IMR-90 (cell line): ENCODE results near the gene SDS. TPM values are rescaled to one million over a fixed set of nuclear protein-coding genes. Genes with fewer than 3 reads are reported as not detected.

ENCODE experiments used
- ATAC-seq: fragments of 200-7000 bp; cut with Tn5 transposase; 2 replicates; pipeline ENCODE4 v1.9.1; 2020; ENCODE audit warnings: low read depth, mild to moderate bottlenecking, moderate library complexity
- BruUV-seq: library from RNA; stranded (reverse); fragments of 400-500 nt; replicated peaks from 2 replicates; lab custom pipeline; 2021; lab: Mats Ljungman, UMichigan
- CTCF ChIA-PET: fragments of 300-600 bp; formaldehyde crosslinking; extraction: SDS; loops from one replicate; lab custom pipeline; 2021; ENCODE audit warnings: antibody characterized with exemption; lab: Yijun Ruan, JAX
- POLR2A ChIA-PET: fragments of 300-600 bp; sonication (Branson Sonifier 250); formaldehyde crosslinking; loops from one replicate; lab custom pipeline; 2022; ENCODE audit warnings: antibody characterized with exemption; ENCODE audit not compliant: unreplicated experiment; lab: Charles Lee
- DNase-seq: peaks from one replicate; pipeline ENCODE4 v3.0.0; 2013
- H2AFZ ChIP-seq: replicated peaks from 2 replicates; pipeline ENCODE3; 2013; ENCODE audit warnings: low read length, mild to moderate bottlenecking; ENCODE audit not compliant: poor library complexity
- H2AK5ac ChIP-seq: 2 replicates; pipeline ENCODE4 v1.6.1; 2013; ENCODE audit warnings: low read depth, low read length, inconsistent platforms
- H2AK9ac ChIP-seq: replicated peaks from 2 replicates; pipeline ENCODE3; 2013; ENCODE audit warnings: mild to moderate bottlenecking, low read depth, low read length, moderate library complexity; ENCODE audit not compliant: poor library complexity
- H2BK120ac ChIP-seq: 2 replicates; pipeline ENCODE4 v1.6.1; 2013; ENCODE audit warnings: low read depth, low read length, inconsistent platforms
- H2BK15ac ChIP-seq: 3 replicates; pipeline ENCODE4 v1.6.1; 2013; ENCODE audit warnings: low read depth, low read length, inconsistent platforms
- H2BK20ac ChIP-seq: 2 replicates; pipeline ENCODE4 v1.6.1; 2013; ENCODE audit warnings: low read depth, mild to moderate bottlenecking, inconsistent platforms, low read length, moderate library complexity
- H2BK5ac ChIP-seq: 2 replicates; pipeline ENCODE4 v1.6.1; 2013; ENCODE audit warnings: mild to moderate bottlenecking, low read depth, low read length, inconsistent platforms; ENCODE audit not compliant: poor library complexity, severe bottlenecking
- H3K14ac ChIP-seq: replicated peaks from 2 replicates; pipeline ENCODE4 v1.6.1; 2013; ENCODE audit warnings: low read depth, low read length, inconsistent platforms
- H3K18ac ChIP-seq: 2 replicates; pipeline ENCODE4 v1.6.1; 2013; ENCODE audit warnings: low read depth, low read length, control low read depth
- H3K23ac ChIP-seq: 2 replicates; pipeline ENCODE4 v1.6.1; 2013; ENCODE audit warnings: low read depth, low read length, inconsistent platforms
- H3K27ac ChIP-seq: 2 replicates; pipeline ENCODE4 v1.5.1; 2013; ENCODE audit warnings: mild to moderate bottlenecking, control low read depth, low read length; ENCODE audit not compliant: insufficient read depth
- H3K27me3 ChIP-seq: 2 replicates; pipeline ENCODE4 v1.6.1; 2013; ENCODE audit warnings: low read length; ENCODE audit not compliant: control insufficient read depth, insufficient read depth
- H3K36me3 ChIP-seq: 2 replicates; pipeline ENCODE4 v1.6.1; 2013; ENCODE audit warnings: low read length, mixed read lengths; ENCODE audit not compliant: control insufficient read depth, insufficient read depth
- H3K4ac ChIP-seq: 2 replicates; pipeline ENCODE4 v1.6.1; 2013; ENCODE audit warnings: low read depth, low read length, inconsistent platforms
- H3K4me1 ChIP-seq: 2 replicates; pipeline ENCODE4 v1.6.1; 2013; ENCODE audit warnings: low read length, mixed read lengths; ENCODE audit not compliant: control insufficient read depth, insufficient read depth
- H3K4me2 ChIP-seq: 2 replicates; pipeline ENCODE4 v1.6.1; 2013; ENCODE audit warnings: low read depth, mild to moderate bottlenecking, control low read depth, low read length, moderate library complexity
- H3K4me3 ChIP-seq: 2 replicates; pipeline ENCODE4 v1.5.1; 2013; ENCODE audit warnings: low read depth, mild to moderate bottlenecking, control low read depth, low read length, moderate library complexity; ENCODE audit not compliant: insufficient read depth
- H3K56ac ChIP-seq: 2 replicates; pipeline ENCODE4 v1.6.1; 2013; ENCODE audit warnings: low read length, inconsistent platforms; ENCODE audit not compliant: insufficient read depth; ENCODE audit errors: extremely low read depth
- H3K79me1 ChIP-seq, 2 experiments: 2 replicates each; pipeline ENCODE4 v1.6.1; 2013; ENCODE audit warnings: low read length in 2 of 2, inconsistent platforms in 1 of 2, low read depth in 1 of 2
- H3K9ac ChIP-seq: 2 replicates; pipeline ENCODE4 v1.6.1; 2013; ENCODE audit warnings: low read depth, low read length, control low read depth
- H3K9me1 ChIP-seq: 2 replicates; pipeline ENCODE4 v1.6.1; 2013; ENCODE audit warnings: low read length, inconsistent platforms; ENCODE audit not compliant: insufficient read depth
- H3K9me3 ChIP-seq: 2 replicates; pipeline ENCODE4 v1.6.1; 2013; ENCODE audit warnings: low read length; ENCODE audit not compliant: control insufficient read depth, insufficient read depth
- H4K20me1 ChIP-seq: 2 replicates; pipeline ENCODE4 v1.6.1; 2013; ENCODE audit warnings: low read length, inconsistent platforms; ENCODE audit not compliant: insufficient read depth
- H4K5ac ChIP-seq: 2 replicates; pipeline ENCODE4 v1.6.1; 2013; ENCODE audit warnings: mild to moderate bottlenecking, low read depth, low read length, control low read depth
- H4K8ac ChIP-seq, 2 experiments: 2 replicates each; pipeline ENCODE4 v1.6.1; 2013; ENCODE audit warnings: low read depth in 2 of 2, low read length in 2 of 2, control low read depth in 1 of 2, inconsistent platforms in 1 of 2
- H4K91ac ChIP-seq: 2 replicates; pipeline ENCODE4 v1.6.1; 2013; ENCODE audit warnings: low read depth, low read length, inconsistent platforms; ENCODE audit not compliant: insufficient read depth
- BHLHE40 ChIP-seq: fragments of 150-350 bp; IDR thresholded peaks from 2 replicates; pipeline ENCODE4 v1.6.1; 2016; ENCODE audit warnings: mild to moderate bottlenecking, low read depth, low read length
- CEBPB ChIP-seq: IDR thresholded peaks from 2 replicates; pipeline ENCODE4 v1.6.1; 2012; ENCODE audit warnings: low read depth, low read length, improper control_type of control experiment
- CHD1 ChIP-seq: IDR thresholded peaks from 2 replicates; pipeline ENCODE4 v1.6.1; 2012; ENCODE audit warnings: low read depth, low read length, improper control_type of control experiment
- FOS ChIP-seq: fragments of 150-350 bp; IDR thresholded peaks from 2 replicates; pipeline ENCODE4 v1.6.1; 2016; ENCODE audit warnings: low read depth, low read length
- MAFK ChIP-seq: IDR thresholded peaks from 2 replicates; pipeline ENCODE4 v1.6.1; 2012; ENCODE audit warnings: low read depth, low read length, improper control_type of control experiment
- MAZ ChIP-seq: IDR thresholded peaks from 2 replicates; pipeline ENCODE4 v1.6.1; 2012; ENCODE audit warnings: low read depth, mild to moderate bottlenecking, low read length, improper control_type of control experiment, moderate library complexity, borderline replicate concordance
- MXI1 ChIP-seq: IDR thresholded peaks from 2 replicates; pipeline ENCODE4 v1.6.1; 2012; ENCODE audit warnings: low read depth, mild to moderate bottlenecking, low read length, moderate library complexity, borderline replicate concordance
- NFE2L2 ChIP-seq: fragments of 150-350 bp; IDR thresholded peaks from 2 replicates; pipeline ENCODE4 v1.6.1; 2016; ENCODE audit warnings: low read depth, mild to moderate bottlenecking, low read length
- POLR2A ChIP-seq: IDR thresholded peaks from 2 replicates; pipeline ENCODE4 v1.6.1; 2012; ENCODE audit warnings: mild to moderate bottlenecking, low read depth, low read length
- RAD21 ChIP-seq: IDR thresholded peaks from 2 replicates; pipeline ENCODE4 v1.6.1; 2012; ENCODE audit warnings: low read length, improper control_type of control experiment
- RCOR1 ChIP-seq: IDR thresholded peaks from 2 replicates; pipeline ENCODE4 v1.6.1; 2012; ENCODE audit warnings: mild to moderate bottlenecking, low read length, improper control_type of control experiment; ENCODE audit not compliant: insufficient replicate concordance
- RFX5 ChIP-seq: IDR thresholded peaks from 2 replicates; pipeline ENCODE4 v1.8.0; 2012; ENCODE audit warnings: low read depth, mild to moderate bottlenecking, low read length, moderate library complexity
- SMC3 ChIP-seq: fragments of 150-350 bp; IDR thresholded peaks from 2 replicates; pipeline ENCODE4 v1.6.1; 2016; ENCODE audit warnings: low read depth, mild to moderate bottlenecking, antibody characterized with exemption, low read length, moderate library complexity
- whole genome bisulfite sequencing, 2 experiments: methylation state at CpG; one replicate each; pipeline versions ENCODE4 v1.1.5 to v1.1.7; 2013; ENCODE audit warnings: missing lambda C conversion rate in 2 of 2; ENCODE audit not compliant: insufficient read length in 1 of 2; ENCODE audit errors: extremely low coverage in 2 of 2; 5-methylcytosine and 5-hydroxymethylcytosine counted together
- dilution Hi-C: fragments of 300-500 bp; cut with HindIII; formaldehyde crosslinking; loops from one replicate; pipeline ENCODE4 v1.14.3; 2018; ENCODE audit warnings: low sequenced_read_pairs; ENCODE audit not compliant: unreplicated experiment
- in situ Hi-C: fragments of 300-500 bp; cut with MboI; formaldehyde crosslinking; loops from 3 replicates; pipeline ENCODE4 v1.14.3; 2019; ENCODE audit warnings: low sequenced_read_pairs, inconsistent platforms, mixed read lengths
- intact Hi-C: fragments of 100-400 bp; cut with micrococcal nuclease; formaldehyde crosslinking; loops from 2 replicates; pipeline ENCODE4 v1.10.0; 2022
- polyA plus RNA-seq, 3 experiments: library from polyadenylated mRNA; depleted of rRNA; stranded (reverse); fragments of >200 nt; gene quantifications; 2 replicates each; pipeline ENCODE4 v1.2.3, GENCODE V29; 2012; ENCODE audit warnings: low replicate concordance in 1 of 3
- total RNA-seq: library from RNA; depleted of rRNA; stranded (reverse); fragments of >200 nt; gene quantifications from 2 replicates; pipeline ENCODE4 v1.2.3, GENCODE V29; 2012
- TF ChIP-seq, protein P1 (sequence below): fragments of 150-350 bp; IDR thresholded peaks from 2 replicates; pipeline ENCODE4 v1.6.1; 2017; ENCODE audit warnings: mild to moderate bottlenecking, antibody characterized with exemption, low read length, low read depth
- TF ChIP-seq, protein P2 (sequence below): conservative IDR thresholded peaks from 2 replicates; pipeline ENCODE4 v1.5.1; 2012; ENCODE audit warnings: mild to moderate bottlenecking, low read depth, low read length, improper control_type of control experiment
- TF ChIP-seq, protein P3 (sequence below): fragments of 150-350 bp; IDR thresholded peaks from 2 replicates; pipeline ENCODE4 v1.6.1; 2016; ENCODE audit warnings: low read depth, mild to moderate bottlenecking, low read length, moderate library complexity, borderline replicate concordance

SDS gene
- total and polyA plus RNA-seq, 2 of the 4 experiments (the other 2 are of a cell fraction): not detected

DNA sequence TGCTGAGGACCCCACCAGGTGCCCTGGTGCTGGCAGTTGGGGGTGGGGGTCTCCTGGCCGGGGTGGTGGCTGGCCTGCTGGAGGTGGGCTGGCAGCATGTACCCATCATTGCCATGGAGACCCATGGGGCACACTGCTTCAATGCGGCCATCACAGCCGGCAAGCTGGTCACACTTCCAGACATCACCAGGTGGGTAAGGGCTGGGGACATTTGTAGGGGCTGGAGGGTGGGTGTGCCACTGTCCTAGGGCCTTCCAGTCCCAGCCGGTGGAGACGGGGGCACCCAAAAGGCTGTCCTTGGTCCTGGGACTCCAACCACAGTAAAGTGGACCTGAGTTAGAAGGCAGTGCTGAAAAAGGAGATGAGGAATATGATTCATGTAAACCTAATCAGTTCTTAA is 31.7 kb upstream of the SDS start:
- no CpG with 5 or more reads among the region's 5 CpGs for WGBS, 2 experiments
- no peaks in the 10 kb centered on the region for H3K9me1 ChIP-seq
- intact Hi-C loops: no loop called here
- H2BK15ac ChIP-seq: no peak overlapping the region
- no peak overlapping the region for H4K8ac ChIP-seq
- no peak overlapping the region for H3K4ac ChIP-seq
- TF ChIP-seq MXI1 (no peak), POLR2A (no peak), MAFK (no peak), MAZ (no peak), RAD21 (no peak), CEBPB (no peak), SMC3 (no peak), FOS (no peak), RFX5 (no peak), NFE2L2 (no peak), RCOR1 (no peak), CHD1 (no peak), BHLHE40 (no peak)
- TF ChIP-seq, protein P1, sequence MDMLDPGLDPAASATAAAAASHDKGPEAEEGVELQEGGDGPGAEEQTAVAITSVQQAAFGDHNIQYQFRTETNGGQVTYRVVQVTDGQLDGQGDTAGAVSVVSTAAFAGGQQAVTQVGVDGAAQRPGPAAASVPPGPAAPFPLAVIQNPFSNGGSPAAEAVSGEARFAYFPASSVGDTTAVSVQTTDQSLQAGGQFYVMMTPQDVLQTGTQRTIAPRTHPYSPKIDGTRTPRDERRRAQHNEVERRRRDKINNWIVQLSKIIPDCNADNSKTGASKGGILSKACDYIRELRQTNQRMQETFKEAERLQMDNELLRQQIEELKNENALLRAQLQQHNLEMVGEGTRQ: no peak
- TF ChIP-seq, protein P2, sequence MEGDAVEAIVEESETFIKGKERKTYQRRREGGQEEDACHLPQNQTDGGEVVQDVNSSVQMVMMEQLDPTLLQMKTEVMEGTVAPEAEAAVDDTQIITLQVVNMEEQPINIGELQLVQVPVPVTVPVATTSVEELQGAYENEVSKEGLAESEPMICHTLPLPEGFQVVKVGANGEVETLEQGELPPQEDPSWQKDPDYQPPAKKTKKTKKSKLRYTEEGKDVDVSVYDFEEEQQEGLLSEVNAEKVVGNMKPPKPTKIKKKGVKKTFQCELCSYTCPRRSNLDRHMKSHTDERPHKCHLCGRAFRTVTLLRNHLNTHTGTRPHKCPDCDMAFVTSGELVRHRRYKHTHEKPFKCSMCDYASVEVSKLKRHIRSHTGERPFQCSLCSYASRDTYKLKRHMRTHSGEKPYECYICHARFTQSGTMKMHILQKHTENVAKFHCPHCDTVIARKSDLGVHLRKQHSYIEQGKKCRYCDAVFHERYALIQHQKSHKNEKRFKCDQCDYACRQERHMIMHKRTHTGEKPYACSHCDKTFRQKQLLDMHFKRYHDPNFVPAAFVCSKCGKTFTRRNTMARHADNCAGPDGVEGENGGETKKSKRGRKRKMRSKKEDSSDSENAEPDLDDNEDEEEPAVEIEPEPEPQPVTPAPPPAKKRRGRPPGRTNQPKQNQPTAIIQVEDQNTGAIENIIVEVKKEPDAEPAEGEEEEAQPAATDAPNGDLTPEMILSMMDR: no peak
- TF ChIP-seq, protein P3, sequence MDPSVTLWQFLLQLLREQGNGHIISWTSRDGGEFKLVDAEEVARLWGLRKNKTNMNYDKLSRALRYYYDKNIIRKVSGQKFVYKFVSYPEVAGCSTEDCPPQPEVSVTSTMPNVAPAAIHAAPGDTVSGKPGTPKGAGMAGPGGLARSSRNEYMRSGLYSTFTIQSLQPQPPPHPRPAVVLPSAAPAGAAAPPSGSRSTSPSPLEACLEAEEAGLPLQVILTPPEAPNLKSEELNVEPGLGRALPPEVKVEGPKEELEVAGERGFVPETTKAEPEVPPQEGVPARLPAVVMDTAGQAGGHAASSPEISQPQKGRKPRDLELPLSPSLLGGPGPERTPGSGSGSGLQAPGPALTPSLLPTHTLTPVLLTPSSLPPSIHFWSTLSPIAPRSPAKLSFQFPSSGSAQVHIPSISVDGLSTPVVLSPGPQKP: no peak
- H3K4me2 ChIP-seq: no peak overlapping the region
- ATAC-seq (no peak), DNase-seq (no peak)
- no peak overlapping the region for H2BK5ac ChIP-seq
- H4K5ac ChIP-seq: no peak overlapping the region
- dilution Hi-C loops: no loop called here
- H4K20me1 ChIP-seq: no peaks in the 10 kb centered on the region
- H2BK20ac ChIP-seq: no peak overlapping the region
- in situ Hi-C loops: no loop called here
- no peak overlapping the region for H2BK120ac ChIP-seq
- no peak overlapping the region for H2AK5ac ChIP-seq
- no peak overlapping the region for H2AK9ac ChIP-seq
- no peaks in the 10 kb centered on the region for H3K4me1 ChIP-seq
- H3K79me1 ChIP-seq: no peaks in the 10 kb centered on the region
- H3K36me3 ChIP-seq: no peaks in the 10 kb centered on the region
- no peak overlapping the region for H3K27ac ChIP-seq
- ChIA-PET CTCF (no interaction called here), POLR2A (no interaction called here)
- H3K14ac ChIP-seq: no peak overlapping the region
- no peak overlapping the region for H4K91ac ChIP-seq
- H3K18ac ChIP-seq: no peak overlapping the region
- H3K23ac ChIP-seq: no peak overlapping the region
- H3K9me3 ChIP-seq: no peaks in the 10 kb centered on the region
- no peak overlapping the region for H3K4me3 ChIP-seq
- peaks cover 2% of the 10 kb centered on the region for H3K27me3 ChIP-seq
- H2AFZ ChIP-seq: no peak overlapping the region
- BruUV-seq: no TSS peak
- H3K56ac ChIP-seq: no peak overlapping the region
- H3K9ac ChIP-seq: no peak overlapping the region
